ENCODE results near the gene DUSP21.

- no peak for TF ChIP-seq CTCF (IDR thresholded peaks at IDR 0.05)
- TF ChIP-seq TEAD4 (IDR thresholded peaks at IDR 0.05; ENCODE audit: borderline replicate concordance, insufficient read depth) = no peak
- TF ChIP-seq TCF12 (IDR thresholded peaks at IDR 0.05) = no peak
- no peak for TF ChIP-seq MXI1 (IDR thresholded peaks at IDR 0.05; ENCODE audit: low read depth, low read length)
- TF ChIP-seq POLR2AphosphoS5 (IDR thresholded peaks at IDR 0.05; ENCODE audit: low read depth, low read length) = no peak
- no peak for TF ChIP-seq RAD21 (IDR thresholded peaks at IDR 0.05; ENCODE audit: low read length)
- TF ChIP-seq NRF1 (IDR thresholded peaks at IDR 0.05; ENCODE audit: low read depth, low read length) = no peak
- no peak for TF ChIP-seq MAX (IDR thresholded peaks at IDR 0.05; ENCODE audit: low read depth)
- no peak for TF ChIP-seq USF2 (IDR thresholded peaks at IDR 0.05; ENCODE audit: borderline replicate concordance, low read depth, low read length)
- no peak for TF ChIP-seq GABPA (IDR thresholded peaks at IDR 0.05; ENCODE audit: low read depth)
- TF ChIP-seq REST (IDR thresholded peaks at IDR 0.05; ENCODE audit: low read depth, low read length) = no peak
- TF ChIP-seq EZH2phosphoT487 (IDR thresholded peaks at IDR 0.05; ENCODE audit: borderline replicate concordance, low read depth) = no peak
Observed at GRCh38 chrX:44843753-44844152, at the start of gene DUSP21.

Data from SK-N-SH (cell line).